Osteoblast (primary cell): Measurements from ENCODE around the gene PHF21A. TPM values are rescaled to one million over a fixed set of nuclear protein-coding genes. Genes with fewer than 3 reads are reported as not detected.

Experiments used
- DNase-seq: peaks from one replicate; pipeline ENCODE4 v3.0.0; 2011; ENCODE audit warnings: low spot score, mixed read lengths; ENCODE audit not compliant: insufficient read length; ENCODE audit errors: missing footprints
- H2AFZ ChIP-seq: 2 replicates; pipeline ENCODE4 v1.6.0; 2011; ENCODE audit warnings: mild to moderate bottlenecking, low read length
- H3K27ac ChIP-seq: 2 replicates; pipeline ENCODE4 v1.5.1; 2011; ENCODE audit warnings: mild to moderate bottlenecking, low read depth, low read length, moderate library complexity
- H3K27me3 ChIP-seq: 2 replicates; pipeline ENCODE4 v1.6.0; 2012; ENCODE audit warnings: mild to moderate bottlenecking, control low read depth, inconsistent platforms, low read length, moderate library complexity; ENCODE audit not compliant: insufficient read depth
- H3K36me3 ChIP-seq: 2 replicates; pipeline ENCODE4 v1.5.1; 2011; ENCODE audit warnings: mild to moderate bottlenecking, low read length, control low read depth, moderate library complexity; ENCODE audit not compliant: insufficient read depth
- H3K4me1 ChIP-seq: 2 replicates; pipeline ENCODE4 v1.5.1; 2011; ENCODE audit warnings: mild to moderate bottlenecking, low read length, control low read depth, moderate library complexity; ENCODE audit not compliant: insufficient read depth
- H3K4me2 ChIP-seq: 2 replicates; pipeline ENCODE4 v1.6.0; 2011; ENCODE audit warnings: mild to moderate bottlenecking, low read length; ENCODE audit not compliant: insufficient read depth
- H3K4me3 ChIP-seq: fragments of 200-600 bp; sonication (generic); 3 replicates; pipeline ENCODE4 v1.5.1; 2012; ENCODE audit warnings: mild to moderate bottlenecking, low read length, inconsistent platforms; ENCODE audit not compliant: insufficient read depth
- H3K79me2 ChIP-seq: 2 replicates; pipeline ENCODE4 v1.6.0; 2012; ENCODE audit warnings: mild to moderate bottlenecking, low read length, control low read depth, inconsistent platforms; ENCODE audit not compliant: insufficient read depth
- H3K9me3 ChIP-seq: 2 replicates; pipeline ENCODE4 v1.5.1; 2011; ENCODE audit warnings: low read depth, low read length, control low read depth
- H4K20me1 ChIP-seq: 2 replicates; pipeline ENCODE4 v1.6.0; 2012; ENCODE audit warnings: mild to moderate bottlenecking, low read length, control low read depth; ENCODE audit not compliant: insufficient read depth
- total RNA-seq: library from RNA; depleted of rRNA; stranded (reverse); fragments of >200 nt; gene quantifications from 2 replicates; pipeline ENCODE4 v1.2.3, GENCODE V29; 2012
- TF ChIP-seq, protein P1 (sequence below): IDR thresholded peaks from 2 replicates; pipeline ENCODE4 v1.5.1; 2011; ENCODE audit warnings: mild to moderate bottlenecking, low read depth, low read length, moderate library complexity; ENCODE audit errors: extremely low read depth

Gene PHF21A
- total RNA-seq, 1 donor, result 26.4 TPM

DNA sequence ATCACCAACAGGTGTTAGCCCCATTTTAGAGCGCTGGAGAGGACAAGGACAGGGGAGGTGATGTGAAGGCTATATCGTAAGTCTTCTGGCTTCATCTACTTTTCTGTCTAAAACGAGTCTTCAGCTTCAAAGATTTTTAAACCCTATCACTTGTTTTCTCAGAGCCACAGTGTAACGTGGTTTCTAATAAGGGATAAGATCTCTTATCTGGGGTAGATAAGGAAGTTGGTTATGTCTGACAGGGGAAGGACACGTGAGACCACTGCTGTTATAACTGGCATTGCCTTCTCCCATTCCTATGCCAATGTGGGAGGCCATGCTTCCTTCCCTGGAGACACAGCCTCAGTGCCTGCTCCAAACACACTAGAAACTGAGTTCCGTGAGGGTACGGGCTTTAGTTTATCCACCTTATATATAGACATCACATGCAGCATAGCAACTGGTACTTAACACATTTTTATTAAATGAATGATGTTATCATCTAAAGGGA is 159.5 kb downstream of the PHF21A start:
- Histone ChIP-seq H3K4me1 (no peaks in the 10 kb centered on the region), H3K4me2 (no peak overlapping the region), H2AFZ (no peak overlapping the region), H3K27ac (no peak overlapping the region), H3K4me3 (no peak overlapping the region), H4K20me1 (no peaks in the 10 kb centered on the region), H3K9me3 (no peaks in the 10 kb centered on the region), H3K36me3 (peaks cover 3% of the 10 kb centered on the region), H3K27me3 (no peaks in the 10 kb centered on the region), H3K79me2 (no peaks in the 10 kb centered on the region)
- DNase-seq, result no peak
- TF ChIP-seq, protein P1, sequence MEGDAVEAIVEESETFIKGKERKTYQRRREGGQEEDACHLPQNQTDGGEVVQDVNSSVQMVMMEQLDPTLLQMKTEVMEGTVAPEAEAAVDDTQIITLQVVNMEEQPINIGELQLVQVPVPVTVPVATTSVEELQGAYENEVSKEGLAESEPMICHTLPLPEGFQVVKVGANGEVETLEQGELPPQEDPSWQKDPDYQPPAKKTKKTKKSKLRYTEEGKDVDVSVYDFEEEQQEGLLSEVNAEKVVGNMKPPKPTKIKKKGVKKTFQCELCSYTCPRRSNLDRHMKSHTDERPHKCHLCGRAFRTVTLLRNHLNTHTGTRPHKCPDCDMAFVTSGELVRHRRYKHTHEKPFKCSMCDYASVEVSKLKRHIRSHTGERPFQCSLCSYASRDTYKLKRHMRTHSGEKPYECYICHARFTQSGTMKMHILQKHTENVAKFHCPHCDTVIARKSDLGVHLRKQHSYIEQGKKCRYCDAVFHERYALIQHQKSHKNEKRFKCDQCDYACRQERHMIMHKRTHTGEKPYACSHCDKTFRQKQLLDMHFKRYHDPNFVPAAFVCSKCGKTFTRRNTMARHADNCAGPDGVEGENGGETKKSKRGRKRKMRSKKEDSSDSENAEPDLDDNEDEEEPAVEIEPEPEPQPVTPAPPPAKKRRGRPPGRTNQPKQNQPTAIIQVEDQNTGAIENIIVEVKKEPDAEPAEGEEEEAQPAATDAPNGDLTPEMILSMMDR, result no peak

DNA sequence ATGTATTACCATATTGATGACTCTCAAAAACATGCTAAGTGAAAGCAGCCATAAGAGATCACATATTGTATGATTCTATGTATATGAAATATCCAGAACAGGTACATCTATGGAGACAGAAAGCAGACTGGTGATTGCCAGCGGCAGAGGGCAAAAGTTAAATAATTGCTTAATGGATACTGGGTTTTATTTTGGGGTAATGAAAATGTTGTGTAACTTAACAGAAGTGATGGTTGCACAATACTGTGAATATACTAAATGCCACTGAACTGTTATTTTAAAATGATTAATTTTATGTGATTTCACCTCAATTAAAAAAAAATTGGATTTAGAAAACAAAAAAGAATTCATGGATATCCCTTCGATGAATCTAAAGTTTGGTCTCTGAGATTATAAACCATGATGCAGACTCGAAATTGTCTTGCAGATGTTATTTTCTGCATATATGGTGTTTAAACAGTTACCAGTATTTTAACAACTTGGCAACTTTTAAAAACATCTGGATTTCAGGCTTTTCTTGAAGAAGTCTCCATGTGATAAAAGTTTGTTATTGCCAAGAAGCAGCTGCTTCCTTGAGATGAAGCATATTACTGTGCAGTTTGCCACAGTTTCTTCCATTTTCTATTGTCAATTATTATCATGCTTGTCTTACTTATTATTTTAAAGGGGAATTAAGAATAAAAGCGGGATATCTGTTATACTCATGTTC is 160.7 kb downstream of the PHF21A start:
- TF ChIP-seq, protein P1, result no peak
- no peak for DNase-seq

DNA sequence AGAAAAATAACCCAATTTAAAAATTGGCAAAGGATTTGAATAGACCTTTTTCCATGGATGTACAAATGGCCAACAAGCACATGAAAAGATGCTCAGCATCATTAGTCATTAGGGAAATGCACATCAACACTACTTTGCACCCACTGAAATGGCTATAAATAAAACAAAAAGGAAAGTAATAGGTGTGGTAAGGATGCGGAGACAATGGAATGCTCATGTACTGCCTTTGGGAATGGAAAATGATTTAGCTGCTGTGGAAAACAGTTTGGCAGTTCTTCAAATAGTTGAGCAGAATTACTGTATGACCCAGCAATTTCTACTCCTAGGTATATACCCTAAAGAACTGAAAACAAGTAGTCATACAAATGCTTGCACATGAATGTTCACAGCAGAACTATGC is 161.4 kb downstream of the PHF21A start:
- Histone ChIP-seq H3K9me3 (no peaks in the 10 kb centered on the region), H3K4me1 (no peaks in the 10 kb centered on the region), H3K27ac (no peak overlapping the region), H3K27me3 (no peaks in the 10 kb centered on the region), H3K4me2 (no peak overlapping the region), H2AFZ (no peak overlapping the region), H3K36me3 (peaks cover 3% of the 10 kb centered on the region), H3K4me3 (no peak overlapping the region), H4K20me1 (no peaks in the 10 kb centered on the region), H3K79me2 (no peaks in the 10 kb centered on the region)
- TF ChIP-seq, protein P1, result no peak
- DNase-seq, result no peak

More for the DNA sequence above, 160.7 kb downstream of the PHF21A start:
- H3K9me3 ChIP-seq, result no peaks in the 10 kb centered on the region
- no peak overlapping the region for H3K4me3 ChIP-seq
- no peaks in the 10 kb centered on the region for H3K79me2 ChIP-seq
- no peak overlapping the region for H3K4me2 ChIP-seq
- H3K27me3 ChIP-seq, result no peaks in the 10 kb centered on the region
- H3K4me1 ChIP-seq, result no peaks in the 10 kb centered on the region
- no peak overlapping the region for H3K27ac ChIP-seq
- no peaks in the 10 kb centered on the region for H4K20me1 ChIP-seq
- H3K36me3 ChIP-seq, result peaks cover 3% of the 10 kb centered on the region
- H2AFZ ChIP-seq, result no peak overlapping the region

DNA sequence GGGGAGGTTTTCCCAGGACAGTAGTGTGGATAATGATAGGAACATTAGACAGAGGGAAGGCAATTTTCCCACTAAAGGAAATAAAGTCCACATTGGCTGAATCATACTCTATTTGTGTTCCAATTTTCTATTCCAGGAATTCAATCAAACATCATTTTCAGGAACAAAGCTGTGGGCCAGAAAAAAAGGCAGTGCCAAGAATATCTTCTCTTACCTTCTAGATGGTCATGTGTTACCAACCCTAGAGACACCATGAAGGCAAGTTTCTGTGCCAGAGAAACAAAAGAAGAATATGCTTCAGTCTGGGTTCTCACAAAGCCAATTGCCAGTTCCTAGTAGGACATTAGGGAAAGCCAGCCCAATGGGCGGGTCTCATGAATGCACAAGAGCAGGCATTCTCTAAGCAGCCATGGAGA is 171.3 kb downstream of the PHF21A start:
- Histone ChIP-seq H3K79me2 (no peaks in the 10 kb centered on the region), H3K27ac (no peak overlapping the region), H4K20me1 (no peaks in the 10 kb centered on the region), H3K4me3 (no peak overlapping the region), H3K36me3 (peaks cover 35% of the 10 kb centered on the region), H2AFZ (no peak overlapping the region), H3K4me2 (no peak overlapping the region), H3K9me3 (no peaks in the 10 kb centered on the region), H3K4me1 (no peaks in the 10 kb centered on the region), H3K27me3 (no peaks in the 10 kb centered on the region)
- TF ChIP-seq, protein P1, result no peak
- DNase-seq, result peak; percentile 52
